Astrocyte of the spinal cord (primary cell): ENCODE measurements around the gene NDUFB10.

Experiments
- DNase-seq: peaks from one replicate; pipeline ENCODE4 v3.0.0; 2011; ENCODE audit warnings: low read depth, low spot score
- H3K4me3 ChIP-seq: 2 replicates; pipeline ENCODE4 v1.5.1; 2011; ENCODE audit warnings: low read depth, mild to moderate bottlenecking, low read length, moderate library complexity
- in situ Hi-C: cut with HindIII; loops from 2 replicates; pipeline ENCODE4 v1.10.0; 2017; ENCODE audit warnings: low sequenced_read_pairs
- TF ChIP-seq, protein P1 (sequence below): IDR thresholded peaks from 2 replicates; pipeline ENCODE4 v1.5.1; 2012; ENCODE audit warnings: low read depth, mild to moderate bottlenecking, low read length, inconsistent platforms

Gene NDUFB10

DNA sequence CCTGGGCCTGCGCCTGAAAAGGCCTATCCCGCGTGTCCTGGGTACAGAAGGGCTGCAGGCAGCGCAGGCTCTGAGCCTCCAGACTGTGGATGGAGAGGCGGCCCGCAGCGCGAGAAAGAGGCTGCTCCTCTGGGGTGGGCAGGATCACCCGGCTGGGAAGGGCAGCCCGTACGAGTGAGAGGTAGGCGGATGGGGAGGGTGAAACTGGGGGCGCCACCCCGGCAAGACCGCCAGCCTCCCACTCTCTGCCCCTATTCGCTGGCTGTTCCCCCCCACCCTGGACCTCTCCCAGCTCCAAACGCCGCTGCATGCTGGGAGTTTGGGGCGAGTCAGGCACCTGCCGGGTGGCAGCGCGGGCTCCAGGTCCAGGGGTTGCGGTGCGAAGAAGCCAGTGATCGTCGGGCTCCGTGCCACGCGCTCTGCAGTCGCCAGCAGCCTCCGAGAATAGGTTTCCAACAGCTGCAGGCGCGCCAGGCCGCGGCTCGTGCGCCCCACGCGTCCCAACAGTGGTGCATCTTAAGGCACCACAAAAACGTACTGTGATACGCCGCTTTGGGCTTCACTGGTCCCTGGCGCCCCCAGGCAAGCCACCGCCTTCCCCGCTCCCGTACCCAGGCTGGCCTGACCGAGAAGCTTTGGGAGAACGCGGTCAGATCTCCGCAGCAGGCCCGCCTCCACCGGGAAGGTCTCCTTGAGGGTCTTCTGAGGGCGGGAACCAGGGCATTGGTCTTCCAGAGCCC is 20.9 kb downstream of the NDUFB10 start:
- TF ChIP-seq, protein P1, sequence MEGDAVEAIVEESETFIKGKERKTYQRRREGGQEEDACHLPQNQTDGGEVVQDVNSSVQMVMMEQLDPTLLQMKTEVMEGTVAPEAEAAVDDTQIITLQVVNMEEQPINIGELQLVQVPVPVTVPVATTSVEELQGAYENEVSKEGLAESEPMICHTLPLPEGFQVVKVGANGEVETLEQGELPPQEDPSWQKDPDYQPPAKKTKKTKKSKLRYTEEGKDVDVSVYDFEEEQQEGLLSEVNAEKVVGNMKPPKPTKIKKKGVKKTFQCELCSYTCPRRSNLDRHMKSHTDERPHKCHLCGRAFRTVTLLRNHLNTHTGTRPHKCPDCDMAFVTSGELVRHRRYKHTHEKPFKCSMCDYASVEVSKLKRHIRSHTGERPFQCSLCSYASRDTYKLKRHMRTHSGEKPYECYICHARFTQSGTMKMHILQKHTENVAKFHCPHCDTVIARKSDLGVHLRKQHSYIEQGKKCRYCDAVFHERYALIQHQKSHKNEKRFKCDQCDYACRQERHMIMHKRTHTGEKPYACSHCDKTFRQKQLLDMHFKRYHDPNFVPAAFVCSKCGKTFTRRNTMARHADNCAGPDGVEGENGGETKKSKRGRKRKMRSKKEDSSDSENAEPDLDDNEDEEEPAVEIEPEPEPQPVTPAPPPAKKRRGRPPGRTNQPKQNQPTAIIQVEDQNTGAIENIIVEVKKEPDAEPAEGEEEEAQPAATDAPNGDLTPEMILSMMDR: no peak
- no peak overlapping the region for H3K4me3 ChIP-seq
- in situ Hi-C loops: no loop called here
- no peak for DNase-seq

- H3K4me3 ChIP-seq: no peak overlapping the region
- DNase-seq: no peak
- TF ChIP-seq, protein P1: no peak
- in situ Hi-C loops: no loop called here
These were observed 21.4 kb downstream of the NDUFB10 start for GRCh38 chr16:1980770-1981087.

DNA sequence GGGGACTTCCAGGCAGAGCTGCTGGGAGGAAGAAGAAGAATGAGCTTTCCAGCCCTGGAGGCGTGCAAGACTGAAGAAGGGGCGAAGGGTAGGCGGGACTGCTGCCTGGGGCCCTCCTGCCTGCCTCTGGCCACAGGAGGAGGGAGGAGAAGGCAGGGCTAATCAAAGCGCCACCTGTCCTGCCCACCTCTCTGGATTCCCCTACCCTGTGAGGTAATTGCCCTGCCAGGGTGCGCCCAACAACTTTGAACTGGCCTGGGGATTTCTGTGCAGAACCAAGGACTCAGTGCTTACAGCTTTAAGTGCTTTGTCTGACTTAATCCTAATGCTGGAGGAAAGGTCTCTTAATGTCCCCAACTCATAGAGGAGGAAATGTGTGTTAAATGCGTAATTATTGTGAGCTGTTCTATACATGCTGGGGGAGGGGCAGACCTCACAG is 22.1 kb downstream of the NDUFB10 start, which contains the start of gene NOXO1:
NOXO1 (minus strand) TSS at position 72 of the 439 bp plus-strand sequence. CDS start 290 bp downstream, outside the sequence.
- in situ Hi-C loops: no loop called here
- no peak for DNase-seq
- H3K4me3 ChIP-seq: no peak within 1 kb of the TSS
- TF ChIP-seq, protein P1: no peak

GRCh38 chr16:1982013-1982433 is 22.7 kb downstream of the NDUFB10 start:
- no peak overlapping the region for H3K4me3 ChIP-seq
- DNase-seq: no peak
- in situ Hi-C loops: no loop called here
- TF ChIP-seq, protein P1: no peak

GRCh38 chr16:1982991-1983543 is 23.7 kb downstream of the NDUFB10 start:
- in situ Hi-C loops: no loop called here
- DNase-seq: no peak
- no peak overlapping the region for H3K4me3 ChIP-seq
- TF ChIP-seq, protein P1: no peak

GRCh38 chr16:1983544-1984346 is 24.4 kb downstream of the NDUFB10 start, which contains the start of gene GFER:
Gene GFER, plus strand, starts transcription at chr16:1984193. Its CDS starts 26 bp downstream, at chr16:1984219.
- peak within 1 kb of the TSS; percentile 73 for H3K4me3 ChIP-seq
- in situ Hi-C loops: no loop called here
- DNase-seq: peak; percentile 91
- TF ChIP-seq, protein P1: peak; percentile 45
